Cardiac muscle cell (in vitro differentiated cells and primary cell): Measurements from ENCODE around the gene POLR2F. TPM values are rescaled to one million over a fixed set of nuclear protein-coding genes. Genes with fewer than 3 reads are reported as not detected.
A peak's percentile ranks its signal among the peaks of the same experiment; 100 is the strongest.

Experiments used
- DNase-seq, 2 donors: peaks; one replicate each; pipeline versions ENCODE4 v3.0.0 to v3.0.0-alpha.2; 2010 to 2017; ENCODE audit warnings: low read depth in 1 of 2, low spot score in 1 of 2
- H3K27ac ChIP-seq: fragments of 200-600 bp; sonication (generic); 2 replicates; pipeline ENCODE4 v1.5.1; 2016
- H3K27me3 ChIP-seq: fragments of 200-600 bp; sonication (generic); 2 replicates; pipeline ENCODE4 v1.6.0; 2016; ENCODE audit warnings: control low read depth
- H3K36me3 ChIP-seq: fragments of 200-600 bp; sonication (generic); 2 replicates; pipeline ENCODE4 v1.5.1; 2016; ENCODE audit warnings: control low read depth
- H3K4me1 ChIP-seq: fragments of 200-600 bp; sonication (generic); 2 replicates; pipeline ENCODE4 v1.8.1; 2017; ENCODE audit warnings: low read depth, mild to moderate bottlenecking, mixed run types
- H3K4me3 ChIP-seq: fragments of 200-600 bp; sonication (generic); 2 replicates; pipeline ENCODE4 v1.5.1; 2016; ENCODE audit warnings: mild to moderate bottlenecking
- H3K9me3 ChIP-seq: fragments of 200-600 bp; sonication (generic); 2 replicates; pipeline ENCODE4 v1.5.1; 2017; ENCODE audit warnings: low read depth, mild to moderate bottlenecking, control low read depth
- polyA plus RNA-seq: library from polyadenylated mRNA; unstranded; fragments of >200 nt; fragmentation: Nextera tagmentation; extraction: Ambion mirVana; gene quantifications from 2 replicates; pipeline ENCODE4 v1.2.1, GENCODE V29; 2016
- total RNA-seq: library from RNA; depleted of rRNA; stranded (reverse); fragments of >200 nt; gene quantifications from 2 replicates; pipeline ENCODE4 v1.2.3, GENCODE V29; 2016
- TF ChIP-seq, protein P1 (sequence below): IDR thresholded peaks from 2 replicates; pipeline ENCODE4 v1.5.1; 2012; ENCODE audit warnings: low read depth, mild to moderate bottlenecking, low read length

The POLR2F gene
- total and polyA plus RNA-seq, 2 experiments from 2014 or later: 63.3 to 183 TPM

- Histone ChIP-seq H3K4me3 (no peak overlapping the region), H3K36me3 (peaks cover 6% of the 10 kb centered on the region), H3K27me3 (no peaks in the 10 kb centered on the region)
Measured at GRCh38 chr22:37968452-37969251, 15.2 kb downstream of the POLR2F start.

DNA sequence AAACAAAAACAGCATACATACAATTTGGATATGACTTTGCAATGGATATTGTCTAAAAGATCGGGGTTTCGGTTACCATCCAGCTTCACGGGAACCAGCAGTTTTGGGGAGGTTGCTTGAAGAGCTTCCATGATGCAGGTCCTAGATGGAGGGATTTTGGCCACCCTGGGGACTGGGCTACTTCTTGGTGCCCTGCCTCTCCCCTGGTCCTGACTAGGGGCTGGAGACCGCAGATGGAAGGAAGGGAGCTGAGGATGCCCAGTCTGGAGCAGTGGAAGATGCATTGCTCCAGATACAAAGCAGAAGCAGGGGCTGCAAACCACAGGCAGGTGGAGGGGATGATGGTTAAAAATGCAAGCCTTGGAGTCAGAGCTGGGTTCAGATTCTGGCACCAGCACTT, 17.4 kb downstream of the POLR2F start:
- H3K27me3 ChIP-seq: no peaks in the 10 kb centered on the region
- no peak for DNase-seq
- TF ChIP-seq, protein P1, sequence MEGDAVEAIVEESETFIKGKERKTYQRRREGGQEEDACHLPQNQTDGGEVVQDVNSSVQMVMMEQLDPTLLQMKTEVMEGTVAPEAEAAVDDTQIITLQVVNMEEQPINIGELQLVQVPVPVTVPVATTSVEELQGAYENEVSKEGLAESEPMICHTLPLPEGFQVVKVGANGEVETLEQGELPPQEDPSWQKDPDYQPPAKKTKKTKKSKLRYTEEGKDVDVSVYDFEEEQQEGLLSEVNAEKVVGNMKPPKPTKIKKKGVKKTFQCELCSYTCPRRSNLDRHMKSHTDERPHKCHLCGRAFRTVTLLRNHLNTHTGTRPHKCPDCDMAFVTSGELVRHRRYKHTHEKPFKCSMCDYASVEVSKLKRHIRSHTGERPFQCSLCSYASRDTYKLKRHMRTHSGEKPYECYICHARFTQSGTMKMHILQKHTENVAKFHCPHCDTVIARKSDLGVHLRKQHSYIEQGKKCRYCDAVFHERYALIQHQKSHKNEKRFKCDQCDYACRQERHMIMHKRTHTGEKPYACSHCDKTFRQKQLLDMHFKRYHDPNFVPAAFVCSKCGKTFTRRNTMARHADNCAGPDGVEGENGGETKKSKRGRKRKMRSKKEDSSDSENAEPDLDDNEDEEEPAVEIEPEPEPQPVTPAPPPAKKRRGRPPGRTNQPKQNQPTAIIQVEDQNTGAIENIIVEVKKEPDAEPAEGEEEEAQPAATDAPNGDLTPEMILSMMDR: no peak
- H3K27ac ChIP-seq: no peak overlapping the region
- no peak overlapping the region for H3K4me3 ChIP-seq
- peaks cover 14% of the 10 kb centered on the region for H3K4me1 ChIP-seq
- no peaks in the 10 kb centered on the region for H3K9me3 ChIP-seq
- peaks cover 6% of the 10 kb centered on the region for H3K36me3 ChIP-seq

More at GRCh38 chr22:37968452-37969251, 15.2 kb downstream of the POLR2F start:
- Histone ChIP-seq H3K4me1 (peaks cover 14% of the 10 kb centered on the region), H3K9me3 (no peaks in the 10 kb centered on the region), H3K27ac (no peak overlapping the region)
- DNase-seq: no peak
- TF ChIP-seq, protein P1: no peak

DNA sequence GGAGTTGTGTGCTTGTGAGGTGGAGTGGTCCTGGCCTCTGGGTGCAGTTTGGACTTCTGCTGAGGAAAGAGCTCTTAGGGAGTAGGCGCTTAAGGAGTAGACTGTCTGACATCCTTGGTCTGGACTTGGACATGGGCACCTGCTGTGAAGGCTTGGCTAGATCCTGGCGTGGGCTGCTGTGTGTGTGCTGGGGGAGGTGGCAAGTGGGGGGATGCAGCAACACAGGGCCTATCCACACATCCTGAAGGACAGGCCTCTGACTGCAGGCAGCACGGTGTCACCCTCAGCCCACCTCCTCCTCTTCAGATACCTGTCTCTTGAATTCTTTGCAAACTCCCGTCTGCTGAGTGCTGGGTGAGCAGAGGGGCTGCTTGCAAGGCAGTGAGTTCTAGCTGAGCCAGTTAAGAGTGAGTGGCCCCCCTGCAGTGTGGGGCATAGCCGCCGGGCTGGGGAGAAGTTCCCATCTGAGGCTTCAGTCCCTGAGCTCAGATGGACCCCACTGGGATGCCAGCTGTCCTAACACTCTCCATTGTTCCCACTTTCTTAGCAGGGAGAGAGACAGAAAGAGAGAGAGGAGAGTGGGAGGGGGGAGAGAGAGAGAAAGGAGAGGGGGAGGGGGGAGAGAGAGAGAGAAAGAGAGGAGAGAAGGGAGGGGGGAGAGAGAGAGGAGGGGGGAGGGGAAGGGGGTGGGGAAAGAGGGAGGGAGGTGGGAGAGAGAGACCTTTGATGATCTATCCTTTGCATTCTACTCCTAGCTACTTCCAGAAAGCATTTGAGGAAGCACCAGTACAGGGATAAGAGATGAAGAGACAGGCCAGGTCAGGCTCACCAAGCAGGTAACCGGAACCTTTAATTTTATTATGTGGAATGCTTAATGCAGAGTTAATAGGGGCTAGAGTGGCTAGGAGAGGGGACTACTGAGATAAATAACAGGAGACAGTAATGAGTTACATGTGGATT, 18.3 kb downstream of the POLR2F start:
- Histone ChIP-seq H3K4me1 (peaks cover 10% of the 10 kb centered on the region), H3K36me3 (peaks cover 6% of the 10 kb centered on the region), H3K27me3 (no peaks in the 10 kb centered on the region), H3K27ac (peak overlapping the region; percentile 59), H3K4me3 (no peak overlapping the region), H3K9me3 (no peaks in the 10 kb centered on the region)
- TF ChIP-seq, protein P1: no peak
- no peak for DNase-seq

DNA sequence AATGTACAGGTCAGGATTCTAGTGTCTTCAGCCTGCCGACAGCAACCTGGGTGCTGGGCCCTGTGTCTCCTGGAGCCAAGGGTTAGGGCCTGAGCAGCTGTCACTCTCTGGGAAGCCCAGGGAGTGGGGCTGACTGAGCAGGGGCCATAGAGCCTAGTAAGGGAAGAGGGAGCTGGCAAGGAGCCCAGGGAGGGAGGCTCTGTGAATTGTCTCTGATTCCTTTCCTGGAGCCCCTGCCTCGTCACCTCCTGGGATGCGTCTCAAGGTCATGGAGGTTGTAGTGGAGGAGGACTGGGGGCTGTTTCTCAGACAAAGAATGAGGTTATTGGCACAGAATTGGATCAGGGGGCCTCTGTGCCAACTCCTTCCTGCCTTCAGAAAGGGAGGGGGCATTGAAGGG, 19.0 kb downstream of the POLR2F start:
- H3K9me3 ChIP-seq: no peaks in the 10 kb centered on the region
- peaks cover 10% of the 10 kb centered on the region for H3K4me1 ChIP-seq
- no peak overlapping the region for H3K4me3 ChIP-seq
- TF ChIP-seq, protein P1: no peak
- H3K27me3 ChIP-seq: no peaks in the 10 kb centered on the region
- peak; percentile 9 to 77 for DNase-seq
- peaks cover 2% of the 10 kb centered on the region for H3K36me3 ChIP-seq
- peak overlapping the region; percentile 59 for H3K27ac ChIP-seq

DNA sequence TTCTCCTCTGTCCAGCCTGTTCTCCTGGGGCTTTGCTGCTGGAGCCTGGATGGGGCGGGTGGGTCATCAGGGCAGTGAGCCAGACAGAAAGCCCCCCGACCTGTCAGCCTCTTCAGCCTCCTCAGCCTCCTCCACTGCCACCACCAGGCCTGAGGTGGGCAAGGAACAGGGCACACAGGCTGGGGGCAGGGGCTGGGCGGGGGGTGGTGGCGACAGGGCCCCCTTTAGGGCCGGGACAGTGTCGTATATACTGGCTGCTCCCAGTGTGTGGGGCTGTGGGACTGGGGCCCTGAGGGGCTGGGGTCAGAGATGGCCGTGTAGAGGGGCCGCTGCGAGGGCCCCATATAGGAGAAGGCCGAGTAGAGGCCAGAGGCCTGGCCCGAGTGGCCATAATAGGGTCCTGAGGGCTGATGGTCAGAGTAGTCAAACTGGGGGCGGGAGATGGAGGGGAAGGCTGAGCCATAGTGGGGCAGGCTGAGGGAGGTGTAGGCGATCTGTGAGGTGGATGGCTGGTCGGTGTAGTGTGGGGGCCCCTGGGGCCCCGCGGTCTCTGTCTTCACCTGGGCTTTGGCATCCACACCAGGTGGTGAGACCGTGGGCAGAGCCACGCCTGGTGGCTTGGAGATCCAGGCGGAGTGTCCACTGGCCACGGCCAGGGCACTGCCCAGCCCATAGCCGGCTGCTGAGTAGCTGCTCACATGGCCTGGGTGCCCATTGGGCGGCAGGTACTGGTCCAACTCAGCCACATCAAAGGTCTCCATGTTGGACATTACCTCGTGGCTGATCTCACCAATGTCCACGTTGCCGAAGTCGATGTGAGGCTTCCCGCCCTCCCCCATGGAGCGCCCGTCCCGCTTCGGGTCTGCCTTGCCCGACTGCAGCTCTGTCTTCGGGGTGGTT, 20.0 kb downstream of the POLR2F start:
- no peak overlapping the region for H3K27ac ChIP-seq
- no peak for DNase-seq
- H3K36me3 ChIP-seq: no peaks in the 10 kb centered on the region
- no peaks in the 10 kb centered on the region for H3K9me3 ChIP-seq
- H3K4me3 ChIP-seq: no peak overlapping the region
- TF ChIP-seq, protein P1: no peak
- peaks cover 10% of the 10 kb centered on the region for H3K4me1 ChIP-seq
- no peaks in the 10 kb centered on the region for H3K27me3 ChIP-seq
